HCT116 (cell line): ENCODE measurements around the gene HOXD8. TPM values are rescaled to one million over a fixed set of nuclear protein-coding genes. Genes with fewer than 3 reads are reported as not detected.

Source experiments
- ATAC-seq: fragments of 200-7000 bp; cut with Tn5 transposase; 2 replicates; pipeline ENCODE4 v1.9.1; 2020; ENCODE audit warnings: mild to moderate bottlenecking, moderate library complexity
- BruUV-seq: library from RNA; stranded (reverse); fragments of 400-500 nt; replicated peaks from 2 replicates; lab custom pipeline; 2021; lab: Mats Ljungman, UMichigan
- CTCF ChIA-PET: fragments of 300-600 bp; sonication (Branson Sonifier 250); formaldehyde crosslinking; loops from one replicate; lab custom pipeline; 2021; ENCODE audit warnings: antibody characterized with exemption; lab: Charles Lee
- POLR2A ChIA-PET: fragments of 300-600, 350-600 bp; sonication (Branson Sonifier 250); formaldehyde crosslinking; loops from one replicate; lab custom pipeline; 2021; ENCODE audit warnings: antibody characterized with exemption; lab: Charles Lee
- RAD21 ChIA-PET, 2 experiments: fragments of 300-600 bp; sonication (Branson Sonifier 250); formaldehyde crosslinking; loops; one replicate each; lab custom pipeline; 2023; ENCODE audit warnings: low total read pairs in 2 of 2; ENCODE audit not compliant: uncharacterized antibody in 2 of 2, unreplicated experiment in 2 of 2, low non-redundant PET in 1 of 2; lab: Charles Lee
- DNase-seq: peaks from one replicate; pipeline ENCODE4 v3.0.0-alpha.2; 2010; ENCODE audit warnings: low read depth, low spot score
- H2AFZ ChIP-seq: fragments of 200-600 bp; shearing (Covaris generic), sonication (generic); 2 replicates; pipeline ENCODE4 v1.6.1; 2017; ENCODE audit warnings: low read depth, mixed run types, mixed read lengths, antibody characterized with exemption, low read length; ENCODE audit not compliant: poor library complexity, severe bottlenecking
- H3K27ac ChIP-seq: 2 replicates; pipeline ENCODE4 v1.5.1; 2012; ENCODE audit warnings: low read depth, low read length
- H3K27me3 ChIP-seq: fragments of 200-600 bp; sonication (generic); 2 replicates; pipeline ENCODE4 v1.6.1; 2016; ENCODE audit warnings: mixed run types, low read length, mixed read lengths; ENCODE audit not compliant: insufficient read depth
- H3K36me3 ChIP-seq, 2 experiments: fragments of 200-500 bp in 1 of 2; fragments of 200-600 bp in 1 of 2; sonication (Bioruptor generic) in 1 of 2; sonication (generic) in 1 of 2; 2 replicates each; pipeline versions ENCODE4 v1.5.1 to v1.6.1; 2014 to 2016; ENCODE audit warnings: low read length in 2 of 2, inconsistent platforms in 1 of 2, mixed read lengths in 1 of 2, mixed run types in 1 of 2; ENCODE audit not compliant: insufficient read depth in 2 of 2, control insufficient read depth in 1 of 2
- H3K4me1 ChIP-seq, 2 experiments: fragments of 200-600 bp in 1 of 2; sonication (generic) in 1 of 2; 2 replicates each; pipeline versions ENCODE4 v1.5.1 to v1.6.1; 2012 to 2017; ENCODE audit warnings: low read length in 2 of 2, inconsistent platforms in 1 of 2, mild to moderate bottlenecking in 1 of 2, mixed read lengths in 1 of 2, mixed run types in 1 of 2, moderate library complexity in 1 of 2; ENCODE audit not compliant: insufficient read depth in 2 of 2, control insufficient read depth in 1 of 2
- H3K4me2 ChIP-seq: fragments of 200-600 bp; sonication (generic); 2 replicates; pipeline ENCODE4 v1.6.1; 2017; ENCODE audit warnings: mixed run types, low read length, mixed read lengths
- H3K4me3 ChIP-seq, 2 experiments: fragments of 200-600 bp in 1 of 2; sonication (generic) in 1 of 2; replicated peaks in 1 of 2; 2 replicates each; pipeline ENCODE4 v1.5.1; 2011 to 2016; ENCODE audit warnings: low read length in 2 of 2, control low read depth in 1 of 2, low read depth in 1 of 2, mild to moderate bottlenecking in 1 of 2, mixed read lengths in 1 of 2, mixed run types in 1 of 2
- H3K79me2 ChIP-seq: fragments of 200-600 bp; sonication (generic); 2 replicates; pipeline ENCODE4 v1.6.1; 2017; ENCODE audit warnings: mild to moderate bottlenecking, mixed run types, low read length, moderate library complexity, mixed read lengths; ENCODE audit not compliant: insufficient read depth
- H3K9ac ChIP-seq: fragments of 200-600 bp; sonication (generic); 2 replicates; pipeline ENCODE4 v1.6.1; 2016; ENCODE audit warnings: low read length, mixed read lengths
- H3K9me2 ChIP-seq: fragments of 200-600 bp; sonication (generic), shearing (Covaris generic); 2 replicates; pipeline ENCODE4 v1.6.1; 2017; ENCODE audit warnings: mixed run types, mild to moderate bottlenecking, moderate library complexity; ENCODE audit not compliant: insufficient read depth
- H3K9me3 ChIP-seq, 2 experiments: fragments of 200-500 bp in 1 of 2; fragments of 200-600 bp in 1 of 2; sonication (Bioruptor generic) in 1 of 2; sonication (generic) in 1 of 2; 2 replicates each; pipeline ENCODE4 v1.6.1; 2014 to 2017; ENCODE audit warnings: low read length in 2 of 2, mixed read lengths in 2 of 2, inconsistent platforms in 1 of 2, low read depth in 1 of 2, mild to moderate bottlenecking in 1 of 2, mixed run types in 1 of 2, moderate library complexity in 1 of 2; ENCODE audit not compliant: control insufficient read depth in 1 of 2, insufficient read depth in 1 of 2
- H4K20me1 ChIP-seq: fragments of 200-600 bp; sonication (generic), shearing (Covaris generic); 2 replicates; pipeline ENCODE4 v1.6.1; 2017; ENCODE audit warnings: mixed run types, mild to moderate bottlenecking, moderate library complexity; ENCODE audit not compliant: insufficient read depth
- CEBPB ChIP-seq: IDR thresholded peaks from 2 replicates; pipeline ENCODE4 v1.6.1; 2012; ENCODE audit warnings: low read depth
- EZH2 ChIP-seq: fragments of 200-600 bp; sonication (generic); IDR thresholded peaks from 2 replicates; pipeline ENCODE4 v1.6.1; 2017; ENCODE audit warnings: antibody characterized with exemption, mixed run types
- POLR2AphosphoS5 ChIP-seq: IDR thresholded peaks from 2 replicates; pipeline ENCODE4 v1.6.1; 2011; ENCODE audit warnings: mild to moderate bottlenecking, low read depth, low read length, moderate library complexity
- REST ChIP-seq: IDR thresholded peaks from 2 replicates; pipeline ENCODE4 v1.6.1; 2012; ENCODE audit warnings: low read depth
- SIN3A ChIP-seq: IDR thresholded peaks from 2 replicates; pipeline ENCODE4 v1.6.1; 2012; ENCODE audit warnings: low read depth
- ZFX ChIP-seq: fragments of 450-650 bp; IDR thresholded peaks from 2 replicates; pipeline ENCODE4 v1.6.1; 2017
- intact Hi-C: fragments of 100-400 bp; cut with micrococcal nuclease; formaldehyde crosslinking; loops from 2 replicates; pipeline ENCODE4 v1.10.0; 2022
- total RNA-seq: library from RNA; stranded (reverse); gene quantifications from one replicate; pipeline ENCODE4 v1.2.1, GENCODE V29; 2021; ENCODE audit not compliant: unreplicated experiment

Gene HOXD8
- total RNA-seq, 1 experiment from 2014 or later: 6.0 TPM

GRCh38 chr2:176099159-176099727, 30.3 kb upstream of the HOXD8 start:
- Histone ChIP-seq H3K4me3 (no peak overlapping the region), H3K27ac (no peak overlapping the region), H3K36me3 (no peaks in the 10 kb centered on the region), H3K4me2 (no peak overlapping the region), H3K79me2 (no peaks in the 10 kb centered on the region), H3K9me2 (no peaks in the 10 kb centered on the region), H3K27me3 (no peaks in the 10 kb centered on the region), H2AFZ (no peak overlapping the region), H3K9ac (no peak overlapping the region), H3K9me3 (no peaks in the 10 kb centered on the region), H4K20me1 (no peaks in the 10 kb centered on the region), H3K4me1 (peaks cover 5 to 18% of the 10 kb centered on the region in 2 experiments; a peak in 3 of 4 replicates)
- TF ChIP-seq REST: no peak
- TF ChIP-seq ZFX: no peak
- TF ChIP-seq EZH2: no peak
- TF ChIP-seq SIN3A: no peak
- no peak for TF ChIP-seq POLR2AphosphoS5
- no peak for TF ChIP-seq CEBPB
- ATAC-seq: no peak
- POLR2A ChIA-PET: no interaction called here
- intact Hi-C loops: loop anchor here (5.0 kb wide), 1 partner anchor 1327 kb away; no protein-coding TSS in a partner anchor
- CTCF ChIA-PET: no interaction called here
- RAD21 ChIA-PET: interaction anchor here in 1 of 2 experiments (0.7 kb wide), 1 partner anchor 732 kb away, joined by 3 read pairs; no protein-coding TSS in a partner anchor
- no TSS peak for BruUV-seq
- no peak for DNase-seq
